Esophagus (tissue), 2 donors: Measurements from ENCODE around the gene WDR7. TPM values are rescaled to one million over a fixed set of nuclear protein-coding genes. Genes with fewer than 3 reads are reported as not detected.

Source experiments
- H3K27ac ChIP-seq, 2 donors: one replicate each; pipeline ENCODE4 v1.5.1; 2013; ENCODE audit warnings: low read depth in 2 of 2, mild to moderate bottlenecking in 2 of 2, inconsistent platforms in 1 of 2, low read length in 1 of 2, moderate library complexity in 1 of 2
- H3K27me3 ChIP-seq, 2 donors: one replicate each; pipeline ENCODE4 v1.6.1; 2013; ENCODE audit warnings: low read length in 2 of 2, control low read depth in 1 of 2, mild to moderate bottlenecking in 1 of 2; ENCODE audit not compliant: insufficient read depth in 2 of 2, control insufficient read depth in 1 of 2
- H3K36me3 ChIP-seq, 2 donors: one replicate each; pipeline ENCODE4 v1.6.1; 2013; ENCODE audit warnings: low read length in 1 of 2; ENCODE audit not compliant: control insufficient read depth in 2 of 2, insufficient read depth in 2 of 2
- H3K4me1 ChIP-seq, 2 donors: one replicate each; pipeline ENCODE4 v1.6.1; 2013; ENCODE audit warnings: low read length in 1 of 2; ENCODE audit not compliant: control insufficient read depth in 2 of 2, insufficient read depth in 2 of 2
- H3K4me3 ChIP-seq, 2 donors: one replicate each; pipeline ENCODE4 v1.5.1; 2013; ENCODE audit warnings: low read length in 2 of 2, mild to moderate bottlenecking in 2 of 2, low read depth in 1 of 2, moderate library complexity in 1 of 2
- H3K9me3 ChIP-seq, 2 donors: one replicate each; pipeline ENCODE4 v1.6.1; 2013; ENCODE audit warnings: mild to moderate bottlenecking in 2 of 2, low read depth in 1 of 2, low read length in 1 of 2, moderate library complexity in 1 of 2; ENCODE audit not compliant: control insufficient read depth in 2 of 2, insufficient read depth in 1 of 2
- WGBS, 2 donors: extraction: QIAGEN DNeasy Blood & Tissue Kit; methylation state at CpG; one replicate each; pipeline ENCODE4 v1.1.7; 2013; 5-methylcytosine and 5-hydroxymethylcytosine counted together
- polyA plus RNA-seq, 2 donors: library from polyadenylated mRNA; stranded (reverse); fragments of 200-250 nt; gene quantifications; one replicate each; pipeline ENCODE4 v1.2.3, GENCODE V29; 2013
- donor health status: healthy with polysubstance abuse.
- donor health status: Bipolar disorder and iron deficiency.

Gene WDR7
- polyA plus RNA-seq, 2 donors = 2.2 to 2.8 TPM

GRCh38 chr18:57038395-57038794 is 387.2 kb downstream of the WDR7 start:
- H3K36me3 ChIP-seq = no peaks in the 10 kb centered on the region
- no peak overlapping the region for H3K27ac ChIP-seq
- H3K9me3 ChIP-seq = no peaks in the 10 kb centered on the region
- no peak overlapping the region for H3K4me3 ChIP-seq
- H3K27me3 ChIP-seq = no peaks in the 10 kb centered on the region
- WGBS, 2 donors = 70 to 81% methylated on average over 6 of the region's 6 CpGs
- no peaks in the 10 kb centered on the region for H3K4me1 ChIP-seq

- H3K9me3 ChIP-seq = no peaks in the 10 kb centered on the region
- 54 to 72% methylated on average over 3 of the region's 3 CpGs for WGBS, 2 donors
- no peaks in the 10 kb centered on the region for H3K27me3 ChIP-seq
- H3K4me1 ChIP-seq = no peaks in the 10 kb centered on the region
- no peak overlapping the region for H3K27ac ChIP-seq
- no peaks in the 10 kb centered on the region for H3K36me3 ChIP-seq
- no peak overlapping the region for H3K4me3 ChIP-seq
Measured at GRCh38 chr18:57040175-57040574, 389.0 kb downstream of the WDR7 start.

DNA sequence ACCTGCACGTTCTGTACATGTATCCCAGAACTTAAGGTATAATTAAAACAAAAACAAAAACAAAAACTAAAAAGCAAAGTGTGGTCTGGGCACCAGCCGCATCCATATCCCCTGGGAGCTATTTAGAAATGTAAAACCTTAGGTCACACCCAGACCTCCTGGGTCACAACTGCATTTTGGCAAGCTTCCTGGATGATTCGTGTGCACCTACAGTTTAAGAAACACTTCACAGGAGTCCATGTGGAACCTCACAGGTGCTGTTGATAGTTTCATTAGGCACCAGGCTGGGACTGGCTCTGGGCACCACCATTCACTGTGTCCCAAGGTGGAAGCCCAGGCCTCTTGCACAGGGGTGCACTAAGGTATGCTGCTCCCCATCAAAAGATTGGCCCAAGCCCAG is 392.1 kb downstream of the WDR7 start:
- no peaks in the 10 kb centered on the region for H3K4me1 ChIP-seq
- no peak overlapping the region for H3K27ac ChIP-seq
- WGBS, 2 donors = 77 to 87% methylated on average over 3 of the region's 3 CpGs
- H3K27me3 ChIP-seq = no peaks in the 10 kb centered on the region
- H3K36me3 ChIP-seq = no peaks in the 10 kb centered on the region
- H3K9me3 ChIP-seq = peaks cover 0 to 5% of the 10 kb centered on the region in 2 donors
- H3K4me3 ChIP-seq = no peak overlapping the region

- H3K4me1 ChIP-seq = no peaks in the 10 kb centered on the region
- no peak overlapping the region for H3K27ac ChIP-seq
- H3K36me3 ChIP-seq = no peaks in the 10 kb centered on the region
- H3K4me3 ChIP-seq = no peak overlapping the region
- no peaks in the 10 kb centered on the region for H3K27me3 ChIP-seq
- peaks cover 0 to 5% of the 10 kb centered on the region in 2 donors for H3K9me3 ChIP-seq
- 64 to 66% methylated on average over 9 of the region's 9 CpGs for WGBS, 2 donors
Measured at GRCh38 chr18:57048351-57048750, 397.2 kb downstream of the WDR7 start.

GRCh38 chr18:57048859-57049258 is 397.7 kb downstream of the WDR7 start:
- Histone ChIP-seq H3K36me3 (no peaks in the 10 kb centered on the region), H3K27ac (no peak overlapping the region), H3K9me3 (peaks cover 0 to 5% of the 10 kb centered on the region in 2 donors), H3K4me1 (no peaks in the 10 kb centered on the region), H3K4me3 (no peak overlapping the region), H3K27me3 (no peaks in the 10 kb centered on the region)
- WGBS, 2 donors = 50 to 56% methylated on average over 9 of the region's 9 CpGs

- H3K27ac ChIP-seq = no peak overlapping the region
- H3K4me3 ChIP-seq = no peak overlapping the region
- peaks cover 0 to 5% of the 10 kb centered on the region in 2 donors for H3K9me3 ChIP-seq
- H3K4me1 ChIP-seq = no peaks in the 10 kb centered on the region
- H3K27me3 ChIP-seq = no peaks in the 10 kb centered on the region
- no peaks in the 10 kb centered on the region for H3K36me3 ChIP-seq
- WGBS, 2 donors = 60 to 65% methylated on average over 6 of the region's 6 CpGs
Measured at GRCh38 chr18:57050310-57050949, 399.3 kb downstream of the WDR7 start.

- no peaks in the 10 kb centered on the region for H3K27me3 ChIP-seq
- no peaks in the 10 kb centered on the region for H3K36me3 ChIP-seq
- no peak overlapping the region for H3K27ac ChIP-seq
- peaks cover 0 to 5% of the 10 kb centered on the region in 2 donors for H3K9me3 ChIP-seq
- 25 to 32% methylated on average over 3 of the region's 3 CpGs for WGBS, 2 donors
- no peak overlapping the region for H3K4me3 ChIP-seq
- no peaks in the 10 kb centered on the region for H3K4me1 ChIP-seq
Measured at GRCh38 chr18:57051021-57051656, 400.0 kb downstream of the WDR7 start.

DNA sequence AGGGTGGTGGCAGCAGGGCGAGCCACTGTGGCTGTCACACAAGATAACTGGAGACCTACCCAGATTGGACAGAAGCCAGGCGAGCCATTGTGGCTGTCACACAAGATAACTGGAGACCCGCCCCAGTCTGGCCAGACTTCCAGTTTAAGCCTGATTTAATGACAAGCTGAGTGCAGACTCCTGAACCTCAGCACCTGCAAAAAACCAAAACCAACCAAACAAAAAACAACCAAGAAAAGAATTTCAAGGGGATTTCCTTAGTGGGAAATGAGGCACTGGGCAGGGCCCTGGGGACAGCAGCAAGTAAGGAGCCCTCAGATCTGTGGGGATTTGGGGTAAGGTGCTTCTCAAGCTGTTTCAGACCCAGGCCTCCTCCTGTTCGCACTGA is 400.5 kb downstream of the WDR7 start:
- no peaks in the 10 kb centered on the region for H3K4me1 ChIP-seq
- H3K27me3 ChIP-seq = no peaks in the 10 kb centered on the region
- H3K27ac ChIP-seq = no peak overlapping the region
- WGBS, 2 donors = 62 to 73% methylated on average over 4 of the region's 4 CpGs
- no peaks in the 10 kb centered on the region for H3K36me3 ChIP-seq
- no peak overlapping the region for H3K4me3 ChIP-seq
- H3K9me3 ChIP-seq = peaks cover 0 to under 1% of the 10 kb centered on the region in 2 donors

- Histone ChIP-seq H3K9me3 (no peaks in the 10 kb centered on the region), H3K4me3 (no peak overlapping the region), H3K27me3 (no peaks in the 10 kb centered on the region), H3K36me3 (no peaks in the 10 kb centered on the region), H3K27ac (no peak overlapping the region), H3K4me1 (no peaks in the 10 kb centered on the region)
- WGBS, 2 donors = 65 to 77% methylated on average over 4 of the region's 4 CpGs
Measured at GRCh38 chr18:57052173-57052572, 401.0 kb downstream of the WDR7 start.

DNA sequence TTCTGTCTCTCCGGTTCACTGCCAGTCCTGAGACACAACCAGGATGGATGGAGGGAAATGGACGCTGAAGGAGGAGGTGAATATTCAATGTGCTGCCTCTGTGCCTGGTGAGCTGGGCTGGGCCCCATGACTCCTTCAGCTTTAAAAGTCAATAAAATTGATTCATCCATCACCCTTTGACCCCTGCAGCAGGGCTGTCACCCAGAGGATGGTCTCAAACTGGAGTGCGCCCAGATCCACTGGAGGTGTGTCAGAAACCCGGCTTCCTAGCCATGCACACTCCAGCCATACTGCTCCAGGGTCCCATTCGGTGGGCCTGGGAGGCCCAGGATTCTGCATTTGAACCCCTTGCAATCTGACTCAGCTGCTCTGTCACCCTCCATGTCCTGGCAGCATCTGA is 401.6 kb downstream of the WDR7 start:
- Histone ChIP-seq H3K36me3 (no peaks in the 10 kb centered on the region), H3K27ac (no peak overlapping the region), H3K4me1 (no peaks in the 10 kb centered on the region), H3K27me3 (no peaks in the 10 kb centered on the region), H3K4me3 (no peak overlapping the region), H3K9me3 (no peaks in the 10 kb centered on the region)
- 76 to 89% methylated on average over 5 of the region's 5 CpGs for WGBS, 2 donors
